PFSK-1 (cell line): ENCODE results near the gene DISP2.
A peak's percentile ranks its signal among the peaks of the same experiment; 100 is the strongest.

Experiments
- FOXP2 ChIP-seq: optimal IDR thresholded peaks from 2 replicates; pipeline ENCODE3; 2011; ENCODE audit warnings: borderline replicate concordance, control low read depth, inconsistent platforms; ENCODE audit not compliant: insufficient read depth; ENCODE audit errors: extremely low read length, extremely low read depth
- POLR2AphosphoS5 ChIP-seq: IDR thresholded peaks from 2 replicates; pipeline ENCODE4 v1.6.1; 2012; ENCODE audit warnings: low read depth, mild to moderate bottlenecking, control low read depth, low read length, moderate library complexity
- REST ChIP-seq, 2 experiments: IDR thresholded peaks; 2 replicates each; pipeline versions ENCODE4 v1.6.1 to v1.8.0; 2011 to 2012; ENCODE audit warnings: low read depth in 2 of 2, low read length in 2 of 2, control low read depth in 1 of 2, inconsistent platforms in 1 of 2, mild to moderate bottlenecking in 1 of 2, moderate library complexity in 1 of 2; ENCODE audit not compliant: insufficient read depth in 1 of 2
- SIN3A ChIP-seq: IDR thresholded peaks from 2 replicates; pipeline ENCODE4 v1.6.1; 2012; ENCODE audit warnings: mild to moderate bottlenecking, low read length, moderate library complexity, borderline replicate concordance; ENCODE audit not compliant: insufficient read depth
- TAF1 ChIP-seq: IDR thresholded peaks from 2 replicates; pipeline ENCODE4 v1.6.1; 2012; ENCODE audit warnings: low read length, control low read depth, borderline replicate concordance; ENCODE audit not compliant: insufficient read depth

Gene DISP2

GRCh38 chr15:40412095-40412759, 54.2 kb downstream of the DISP2 start:
- peak; percentile 19; the same call in 1 of the 2 replicates for TF ChIP-seq POLR2AphosphoS5
- TF ChIP-seq SIN3A = no peak
- TF ChIP-seq TAF1 = no peak
- TF ChIP-seq REST (IDR thresholded peaks at IDR 0.05; ENCODE audit: insufficient read depth in 1 of 2, low read depth in 2 of 2, low read length in 2 of 2) = no peak

GRCh38 chr15:40413036-40413435, 55.0 kb downstream of the DISP2 start:
- TF ChIP-seq REST (IDR thresholded peaks at IDR 0.05; ENCODE audit: insufficient read depth in 1 of 2, low read depth in 2 of 2, low read length in 2 of 2) = peak in 1 of 2 experiments; percentile 72; a peak in 1 of 4 replicates
- TF ChIP-seq TAF1 = no peak
- no peak for TF ChIP-seq SIN3A
- no peak for TF ChIP-seq FOXP2

GRCh38 chr15:40414816-40415215, 56.8 kb downstream of the DISP2 start:
- TF ChIP-seq TAF1 (no peak), POLR2AphosphoS5 (no peak), SIN3A (no peak), REST (IDR thresholded peaks at IDR 0.05; ENCODE audit: insufficient read depth in 1 of 2, low read depth in 2 of 2, low read length in 2 of 2) (no peak), FOXP2 (no peak)

- no peak for TF ChIP-seq POLR2AphosphoS5
- TF ChIP-seq FOXP2 = no peak
- TF ChIP-seq TAF1 = no peak
- TF ChIP-seq SIN3A = no peak
- TF ChIP-seq REST (IDR thresholded peaks at IDR 0.05; ENCODE audit: insufficient read depth in 1 of 2, low read depth in 2 of 2, low read length in 2 of 2) = no peak
Observed at GRCh38 chr15:40415226-40415625, 57.2 kb downstream of the DISP2 start.

GRCh38 chr15:40416056-40416455, 58.0 kb downstream of the DISP2 start:
- TF ChIP-seq TAF1 = no peak
